Mesendoderm (in vitro differentiated cells): Measurements from ENCODE around the gene TUBA8.
A peak's percentile ranks its signal among the peaks of the same experiment; 100 is the strongest.

Experiments
- DNase-seq: peaks from one replicate; pipeline ENCODE4 v3.0.0; 2013
- H2AK5ac ChIP-seq: 2 replicates; pipeline ENCODE4 v1.6.1; 2013; ENCODE audit warnings: low read length, inconsistent platforms
- H2BK120ac ChIP-seq: 2 replicates; pipeline ENCODE4 v1.6.1; 2013; ENCODE audit warnings: low read depth, mild to moderate bottlenecking, low read length, moderate library complexity, mixed read lengths
- H2BK15ac ChIP-seq: replicated peaks from 2 replicates; pipeline ENCODE4 v1.6.1; 2013; ENCODE audit warnings: low read depth, mild to moderate bottlenecking, moderate library complexity
- H2BK5ac ChIP-seq: 2 replicates; pipeline ENCODE4 v1.6.1; 2013; ENCODE audit warnings: low read length, inconsistent platforms
- H3K18ac ChIP-seq: 2 replicates; pipeline ENCODE4 v1.6.1; 2013; ENCODE audit warnings: mild to moderate bottlenecking, low read length, mixed read lengths
- H3K23ac ChIP-seq: one replicate; pipeline ENCODE4 v1.6.1; 2013; ENCODE audit warnings: low read length
- H3K27ac ChIP-seq: 2 replicates; pipeline ENCODE4 v1.5.1; 2013; ENCODE audit warnings: low read depth, mild to moderate bottlenecking, inconsistent platforms, low read length, moderate library complexity
- H3K27me3 ChIP-seq: 2 replicates; pipeline ENCODE4 v1.6.1; 2013; ENCODE audit warnings: low read length, control low read depth, mild to moderate bottlenecking, inconsistent platforms; ENCODE audit not compliant: insufficient read depth, poor library complexity
- H3K36me3 ChIP-seq: 2 replicates; pipeline ENCODE4 v1.6.1; 2013; ENCODE audit warnings: low read length, inconsistent platforms; ENCODE audit not compliant: control insufficient read depth, insufficient read depth
- H3K4ac ChIP-seq: one replicate; pipeline ENCODE4 v1.6.1; 2013; ENCODE audit warnings: low read depth, mild to moderate bottlenecking, low read length, moderate library complexity
- H3K4me1 ChIP-seq: 2 replicates; pipeline ENCODE4 v1.6.1; 2013; ENCODE audit warnings: low read depth, low read length, inconsistent platforms; ENCODE audit not compliant: control insufficient read depth
- H3K4me2 ChIP-seq: 2 replicates; pipeline ENCODE4 v1.6.1; 2013; ENCODE audit warnings: low read length
- H3K4me3 ChIP-seq: 2 replicates; pipeline ENCODE4 v1.5.1; 2013; ENCODE audit warnings: mild to moderate bottlenecking, low read length
- H3K56ac ChIP-seq: one replicate; pipeline ENCODE4 v1.6.1; 2013; ENCODE audit warnings: low read length
- H3K79me1 ChIP-seq: 2 replicates; pipeline ENCODE4 v1.6.1; 2013; ENCODE audit warnings: low read length, inconsistent platforms
- H3K79me2 ChIP-seq: 2 replicates; pipeline ENCODE4 v1.6.1; 2013; ENCODE audit warnings: mild to moderate bottlenecking, low read length; ENCODE audit not compliant: control insufficient read depth, insufficient read depth
- H3K9ac ChIP-seq: 2 replicates; pipeline ENCODE4 v1.6.1; 2013; ENCODE audit warnings: low read length, inconsistent platforms
- H4K5ac ChIP-seq: one replicate; pipeline ENCODE4 v1.6.1; 2013; ENCODE audit warnings: low read length
- H4K8ac ChIP-seq: one replicate; pipeline ENCODE4 v1.6.1; 2013; ENCODE audit warnings: low read depth, mild to moderate bottlenecking, control low read depth, low read length, moderate library complexity
- WGBS: extraction: QIAGEN DNeasy Blood & Tissue Kit; methylation state at CpG from one replicate; pipeline ENCODE4 v1.1.7; 2013; ENCODE audit warnings: low lambda C conversion rate, missing lambda C conversion rate; ENCODE audit not compliant: insufficient coverage; ENCODE audit errors: extremely low coverage; 5-methylcytosine and 5-hydroxymethylcytosine counted together

Gene TUBA8

GRCh38 chr22:18075101-18075719 is 35.4 kb upstream of the TUBA8 start:
- Histone ChIP-seq H3K4me2 (no peak overlapping the region), H3K27me3 (no peaks in the 10 kb centered on the region), H2AK5ac (no peak overlapping the region), H4K8ac (no peak overlapping the region), H2BK120ac (no peak overlapping the region), H3K56ac (no peak overlapping the region), H3K23ac (no peak overlapping the region), H3K79me2 (peaks cover 10% of the 10 kb centered on the region), H4K5ac (no peak overlapping the region), H3K4me1 (peaks cover 1% of the 10 kb centered on the region), H3K79me1 (peaks cover 3% of the 10 kb centered on the region), H3K27ac (no peak overlapping the region), H3K9ac (no peak overlapping the region), H3K4ac (no peak overlapping the region), H3K36me3 (no peaks in the 10 kb centered on the region), H2BK15ac (no peak overlapping the region), H3K4me3 (no peak overlapping the region), H3K18ac (no peak overlapping the region), H2BK5ac (no peak overlapping the region)
- WGBS = no CpG with 5 or more reads among the region's 6 CpGs
- DNase-seq = no peak

DNA sequence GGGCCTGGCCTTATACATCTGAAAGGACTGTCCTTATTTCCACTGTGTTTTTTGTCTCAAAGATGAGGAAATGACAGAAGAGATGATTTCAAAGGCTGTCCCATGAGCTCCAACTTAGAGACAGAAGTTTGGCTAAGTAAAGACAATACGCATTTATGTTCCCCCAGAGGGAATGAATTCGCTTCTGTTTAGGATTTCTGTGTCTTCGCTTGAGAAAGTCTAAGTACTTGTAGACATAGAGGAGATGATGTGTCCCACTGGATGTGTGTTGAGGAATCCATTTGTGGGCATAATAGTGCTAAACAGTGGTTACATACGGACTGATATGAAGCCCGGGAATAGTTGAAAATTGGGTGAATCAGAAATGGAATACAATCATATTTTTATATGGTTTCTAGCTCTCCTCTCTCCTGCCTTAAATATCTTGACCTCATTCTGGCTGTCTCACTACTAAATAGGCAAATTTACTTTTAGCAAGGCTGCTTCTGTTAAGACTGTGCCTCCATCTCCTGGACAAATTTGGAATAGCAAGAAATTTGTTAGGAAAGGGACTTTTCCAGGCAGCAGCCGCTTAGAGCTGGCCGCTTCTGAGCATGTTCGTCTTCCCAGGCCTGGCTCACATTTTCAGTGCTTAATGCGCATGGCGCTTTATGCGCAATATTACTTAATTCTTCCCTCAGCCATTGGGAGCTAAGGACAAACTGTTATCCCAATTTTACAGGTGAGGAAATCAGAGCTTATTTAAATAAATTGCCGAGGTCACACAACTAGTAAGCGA is 34.7 kb upstream of the TUBA8 start:
- Histone ChIP-seq H3K4me2 (no peak overlapping the region), H3K9ac (no peak overlapping the region), H3K23ac (no peak overlapping the region), H2BK5ac (no peak overlapping the region), H4K5ac (no peak overlapping the region), H3K36me3 (peaks cover 2% of the 10 kb centered on the region), H3K79me1 (peaks cover 3% of the 10 kb centered on the region), H3K18ac (no peak overlapping the region), H2BK120ac (no peak overlapping the region), H3K4me1 (peaks cover 1% of the 10 kb centered on the region), H2BK15ac (no peak overlapping the region), H3K4me3 (no peak overlapping the region), H2AK5ac (no peak overlapping the region), H3K4ac (no peak overlapping the region), H3K79me2 (peaks cover 10% of the 10 kb centered on the region), H3K27ac (no peak overlapping the region), H3K27me3 (no peaks in the 10 kb centered on the region), H3K56ac (peak overlapping the region; percentile 43), H4K8ac (no peak overlapping the region)
- DNase-seq = peak; percentile 87
- no CpG with 5 or more reads among the region's 13 CpGs for WGBS

DNA sequence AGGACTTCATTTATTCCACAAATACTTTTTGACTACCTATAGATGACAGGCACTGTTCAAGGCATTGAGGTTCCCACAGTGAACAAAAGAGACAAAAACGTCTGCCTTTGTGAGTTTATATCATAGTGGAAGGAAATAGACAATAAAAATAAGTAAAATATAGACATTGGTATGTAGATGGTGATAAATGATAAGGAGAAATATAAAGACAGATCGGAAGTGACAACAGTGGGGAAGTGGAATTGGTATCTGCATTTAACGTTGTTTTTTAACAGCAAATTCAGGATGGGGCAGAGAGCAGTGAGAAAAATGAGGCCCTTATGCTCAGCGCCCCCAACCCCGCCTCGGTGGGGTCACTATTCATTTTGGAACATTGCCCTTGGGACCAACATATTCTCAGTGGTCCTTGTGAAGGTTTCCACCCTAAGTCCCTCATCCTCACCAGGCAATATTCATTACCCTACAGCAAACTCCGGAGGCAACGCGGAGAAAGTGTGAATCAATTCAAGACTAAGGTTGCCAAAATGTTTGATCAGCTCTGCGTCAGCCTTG is 33.4 kb upstream of the TUBA8 start:
- H3K79me2 ChIP-seq = peaks cover 13% of the 10 kb centered on the region
- peak overlapping the region; percentile 89 for H3K9ac ChIP-seq
- H3K36me3 ChIP-seq = peaks cover 5% of the 10 kb centered on the region
- H3K4ac ChIP-seq = no peak overlapping the region
- H2BK120ac ChIP-seq = no peak overlapping the region
- WGBS = 100% methylated on average over 1 of the region's 10 CpGs
- no peaks in the 10 kb centered on the region for H3K27me3 ChIP-seq
- H4K8ac ChIP-seq = no peak overlapping the region
- H3K27ac ChIP-seq = no peak overlapping the region
- H3K4me3 ChIP-seq = peak overlapping the region; percentile 93
- H3K4me2 ChIP-seq = peak overlapping the region; percentile 97
- no peak overlapping the region for H3K18ac ChIP-seq
- no peak for DNase-seq
- peaks cover 7% of the 10 kb centered on the region for H3K79me1 ChIP-seq
- peak overlapping the region; percentile 94 for H3K56ac ChIP-seq
- H3K4me1 ChIP-seq = peaks cover 1% of the 10 kb centered on the region
- H2BK5ac ChIP-seq = no peak overlapping the region
- no peak overlapping the region for H2AK5ac ChIP-seq
- no peak overlapping the region for H4K5ac ChIP-seq
- no peak overlapping the region for H2BK15ac ChIP-seq
- H3K23ac ChIP-seq = no peak overlapping the region

GRCh38 chr22:18077639-18078328 is 32.8 kb upstream of the TUBA8 start, which contains the start of gene PEX26:
TSS of gene PEX26 (plus strand) at chr22:18077990. CDS start at chr22:18078377, 387 bp downstream.
- Histone ChIP-seq H3K4me3 (peak within 1 kb of the TSS; percentile 100), H4K5ac (no peak within 1 kb of the TSS), H3K18ac (peak within 1 kb of the TSS; percentile 69), H2BK5ac (no peak within 1 kb of the TSS), H3K27ac (peak within 1 kb of the TSS; percentile 72), H4K8ac (no peak within 1 kb of the TSS), H3K79me1 (peaks cover 7% of the 10 kb centered on the region), H3K4me2 (peak within 1 kb of the TSS; percentile 97), H3K56ac (peak within 1 kb of the TSS; percentile 99), H3K4me1 (peaks cover 1% of the 10 kb centered on the region), H3K36me3 (peaks cover 5% of the 10 kb centered on the region), H3K79me2 (peaks cover 13% of the 10 kb centered on the region), H2AK5ac (no peak within 1 kb of the TSS), H3K4ac (peak within 1 kb of the TSS; percentile 81), H2BK120ac (no peak within 1 kb of the TSS), H3K9ac (peak within 1 kb of the TSS; percentile 99), H2BK15ac (no peak within 1 kb of the TSS), H3K23ac (peak within 1 kb of the TSS; percentile 80), H3K27me3 (no peaks in the 10 kb centered on the region)
- no CpG with 5 or more reads among the region's 50 CpGs for WGBS
- DNase-seq = peak; percentile 96

DNA sequence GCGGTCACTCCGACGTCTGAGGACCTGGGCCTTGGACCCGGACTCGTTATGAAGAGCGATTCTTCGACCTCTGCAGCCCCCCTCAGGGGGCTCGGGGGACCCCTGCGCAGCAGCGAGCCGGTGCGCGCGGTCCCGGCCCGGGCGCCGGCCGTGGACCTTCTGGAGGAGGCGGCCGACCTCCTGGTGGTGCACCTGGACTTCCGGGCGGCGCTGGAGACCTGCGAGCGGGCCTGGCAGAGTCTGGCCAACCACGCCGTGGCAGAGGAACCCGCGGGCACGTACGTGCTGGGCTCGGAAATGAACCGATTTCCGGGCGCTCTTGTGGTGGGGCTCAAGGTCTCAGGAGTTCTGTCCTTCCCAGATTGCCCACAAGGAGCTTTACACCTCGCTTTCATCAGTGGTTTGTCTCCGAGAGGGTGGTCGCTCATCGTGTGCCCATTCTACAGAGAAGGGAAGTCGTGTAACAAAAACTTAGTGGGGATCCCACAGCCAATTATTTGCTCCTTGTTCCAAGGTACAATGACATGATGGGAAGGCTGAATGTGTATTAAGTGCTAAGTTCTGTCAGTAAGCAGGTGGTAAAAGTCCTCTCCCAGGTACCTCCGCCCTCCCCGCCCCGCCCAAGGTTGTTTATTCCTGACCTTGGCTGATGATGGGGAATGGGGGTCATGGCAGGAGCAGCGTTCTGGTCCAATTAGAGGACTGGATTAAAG is 32.1 kb upstream of the TUBA8 start:
- Histone ChIP-seq H3K36me3 (peaks cover 11% of the 10 kb centered on the region), H3K18ac (peak overlapping the region; percentile 69), H4K5ac (no peak overlapping the region), H3K27ac (peak overlapping the region; percentile 72), H3K27me3 (no peaks in the 10 kb centered on the region), H3K79me1 (peaks cover 7% of the 10 kb centered on the region), H2BK15ac (no peak overlapping the region), H3K56ac (peak overlapping the region; percentile 99), H3K23ac (no peak overlapping the region), H2AK5ac (no peak overlapping the region), H3K4me3 (peak overlapping the region; percentile 100), H3K4me2 (peak overlapping the region; percentile 42), H3K79me2 (peaks cover 13% of the 10 kb centered on the region), H2BK120ac (no peak overlapping the region), H2BK5ac (no peak overlapping the region), H4K8ac (no peak overlapping the region), H3K4ac (peak overlapping the region; percentile 81), H3K9ac (peak overlapping the region; percentile 99), H3K4me1 (peaks cover 1% of the 10 kb centered on the region)
- WGBS = no CpG with 5 or more reads among the region's 45 CpGs
- peak; percentile 51 for DNase-seq
